SJCRH30 (cell line): ENCODE measurements around the gene SRSF10. TPM values are rescaled to one million over a fixed set of nuclear protein-coding genes. Genes with fewer than 3 reads are reported as not detected.
A peak's percentile ranks its signal among the peaks of the same experiment; 100 is the strongest.
"Not testable (repeated sequence)": the region's sequence is repeated elsewhere in the genome, so short reads cannot be mapped to it uniquely, and the experiment has no call there.

ENCODE experiments used
- DNase-seq, 2 experiments: peaks; one replicate each; pipeline ENCODE4 v3.0.0-alpha.2; 2015 to 2020
- H3K27ac ChIP-seq: fragments of 250-450 bp; sonication (Bioruptor Pico); 2 replicates; pipeline ENCODE4 v1.5.1; 2020; ENCODE audit warnings: mild to moderate bottlenecking, moderate library complexity
- H3K27me3 ChIP-seq: fragments of 250-450 bp; sonication (Bioruptor Pico); 2 replicates; pipeline ENCODE4 v1.5.1; 2020; ENCODE audit warnings: mild to moderate bottlenecking, moderate library complexity
- H3K36me3 ChIP-seq: fragments of 250-450 bp; sonication (Bioruptor Pico); 2 replicates; pipeline ENCODE4 v1.5.1; 2020; ENCODE audit warnings: mild to moderate bottlenecking, moderate library complexity
- H3K4me1 ChIP-seq: fragments of 250-450 bp; sonication (Bioruptor Pico); 2 replicates; pipeline ENCODE4 v1.5.1; 2020; ENCODE audit warnings: mild to moderate bottlenecking, moderate library complexity
- H3K4me3 ChIP-seq: fragments of 250-450 bp; sonication (Bioruptor Pico); 2 replicates; pipeline ENCODE4 v1.5.1; 2020; ENCODE audit warnings: mild to moderate bottlenecking, moderate library complexity
- H3K9me3 ChIP-seq: fragments of 250-450 bp; sonication (Bioruptor Pico); replicated peaks from 2 replicates; pipeline ENCODE4 v1.5.1; 2020; ENCODE audit warnings: mild to moderate bottlenecking, moderate library complexity
- total RNA-seq: library from RNA; depleted of rRNA; stranded (reverse); fragments of >200 nt; shearing (Covaris generic); gene quantifications from 2 replicates; pipeline ENCODE4 v1.2.3, GENCODE V29; 2014

SRSF10 gene
- total RNA-seq, 1 experiment from 2014 or later = 245 TPM

- Histone ChIP-seq H3K36me3 (no peaks in the 10 kb centered on the region), H3K9me3 (peaks cover 8% of the 10 kb centered on the region; the same call in 1 of the 2 replicates), H3K27ac (no peak overlapping the region), H3K4me3 (no peak overlapping the region), H3K27me3 (peaks cover 9% of the 10 kb centered on the region), H3K4me1 (peaks cover 39% of the 10 kb centered on the region)
- no peak for DNase-seq
Observed at GRCh38 chr1:24007079-24007478, 27.0 kb upstream of the SRSF10 start.

GRCh38 chr1:24005163-24005562 is 25.0 kb upstream of the SRSF10 start:
- Histone ChIP-seq H3K27ac (no peak overlapping the region), H3K27me3 (peaks cover 5% of the 10 kb centered on the region), H3K9me3 (peaks cover 8% of the 10 kb centered on the region; the same call in 1 of the 2 replicates), H3K4me3 (no peak overlapping the region), H3K36me3 (no peaks in the 10 kb centered on the region), H3K4me1 (peaks cover 33% of the 10 kb centered on the region)
- no peak for DNase-seq

- H3K9me3 ChIP-seq = peaks cover 8% of the 10 kb centered on the region; the same call in 1 of the 2 replicates
- no peaks in the 10 kb centered on the region for H3K36me3 ChIP-seq
- H3K27ac ChIP-seq = no peak overlapping the region
- DNase-seq = no peak
- H3K4me1 ChIP-seq = peaks cover 28% of the 10 kb centered on the region
- no peak overlapping the region for H3K4me3 ChIP-seq
- no peaks in the 10 kb centered on the region for H3K27me3 ChIP-seq
Observed at GRCh38 chr1:24004132-24004531, 24.0 kb upstream of the SRSF10 start.

GRCh38 chr1:24003331-24003972 is 23.3 kb upstream of the SRSF10 start:
- Histone ChIP-seq H3K9me3 (peaks cover 8% of the 10 kb centered on the region; the same call in 1 of the 2 replicates), H3K27me3 (no peaks in the 10 kb centered on the region), H3K36me3 (no peaks in the 10 kb centered on the region), H3K4me1 (peaks cover 21% of the 10 kb centered on the region), H3K27ac (no peak overlapping the region), H3K4me3 (no peak overlapping the region)
- peak; percentile 81 to 93 for DNase-seq

GRCh38 chr1:24002695-24003094 is 22.6 kb upstream of the SRSF10 start:
- no peaks in the 10 kb centered on the region for H3K36me3 ChIP-seq
- peaks cover 8% of the 10 kb centered on the region; the same call in 1 of the 2 replicates for H3K9me3 ChIP-seq
- no peak overlapping the region for H3K4me3 ChIP-seq
- no peaks in the 10 kb centered on the region for H3K27me3 ChIP-seq
- peaks cover 16% of the 10 kb centered on the region for H3K4me1 ChIP-seq
- no peak for DNase-seq
- H3K27ac ChIP-seq = no peak overlapping the region

- no peak overlapping the region for H3K27ac ChIP-seq
- no peaks in the 10 kb centered on the region for H3K27me3 ChIP-seq
- DNase-seq = no peak
- H3K4me1 ChIP-seq = peaks cover 15% of the 10 kb centered on the region
- H3K4me3 ChIP-seq = no peak overlapping the region
- H3K36me3 ChIP-seq = no peaks in the 10 kb centered on the region
- H3K9me3 ChIP-seq = no peaks in the 10 kb centered on the region
Observed at GRCh38 chr1:23999156-23999671, 19.1 kb upstream of the SRSF10 start.

- no peaks in the 10 kb centered on the region for H3K27me3 ChIP-seq
- H3K27ac ChIP-seq = no peak overlapping the region
- peaks cover under 1% of the 10 kb centered on the region for H3K4me1 ChIP-seq
- no peaks in the 10 kb centered on the region for H3K36me3 ChIP-seq
- H3K4me3 ChIP-seq = no peak overlapping the region
- H3K9me3 ChIP-seq = no peaks in the 10 kb centered on the region
- no peak for DNase-seq
Observed at GRCh38 chr1:23997812-23998211, 17.7 kb upstream of the SRSF10 start.

GRCh38 chr1:23996700-23997229 is 16.6 kb upstream of the SRSF10 start:
- H3K4me1 ChIP-seq = no peaks in the 10 kb centered on the region; the same call in 1 of the 2 replicates
- H3K4me3 ChIP-seq = no peak overlapping the region
- no peaks in the 10 kb centered on the region for H3K9me3 ChIP-seq
- DNase-seq = peak in 1 of 2 experiments; percentile 32
- no peak overlapping the region for H3K27ac ChIP-seq
- H3K36me3 ChIP-seq = no peaks in the 10 kb centered on the region
- no peaks in the 10 kb centered on the region for H3K27me3 ChIP-seq

GRCh38 chr1:23995431-23995837 is 15.3 kb upstream of the SRSF10 start:
- Histone ChIP-seq H3K27me3 (no peaks in the 10 kb centered on the region), H3K9me3 (no peaks in the 10 kb centered on the region)
- DNase-seq = no peak

GRCh38 chr1:23992011-23992410 is 11.9 kb upstream of the SRSF10 start:
- H3K4me1 ChIP-seq, H3K27ac ChIP-seq, DNase-seq, H3K9me3 ChIP-seq, H3K36me3 ChIP-seq, H3K4me3 ChIP-seq, H3K27me3 ChIP-seq: not testable (repeated sequence)

More at GRCh38 chr1:23995431-23995837, 15.3 kb upstream of the SRSF10 start:
- H3K36me3 ChIP-seq = no peaks in the 10 kb centered on the region
- H3K4me1 ChIP-seq = no peaks in the 10 kb centered on the region; the same call in 1 of the 2 replicates
- H3K27ac ChIP-seq = no peak overlapping the region
- H3K4me3 ChIP-seq = no peak overlapping the region

- Histone ChIP-seq H3K36me3 (no peaks in the 10 kb centered on the region), H3K9me3 (no peaks in the 10 kb centered on the region), H3K27me3 (no peaks in the 10 kb centered on the region), H3K27ac (no peak overlapping the region), H3K4me3 (no peak overlapping the region), H3K4me1 (no peaks in the 10 kb centered on the region)
- no peak for DNase-seq
Observed at GRCh38 chr1:23989263-23989662, 9.1 kb upstream of the SRSF10 start.

GRCh38 chr1:23987038-23987437 is 6.9 kb upstream of the SRSF10 start:
- DNase-seq, H3K4me3 ChIP-seq, H3K36me3 ChIP-seq, H3K27ac ChIP-seq, H3K27me3 ChIP-seq, H3K4me1 ChIP-seq, H3K9me3 ChIP-seq: not testable (repeated sequence)

- DNase-seq = peak in 1 of 2 experiments; percentile 48
- no peak overlapping the region for H3K27ac ChIP-seq
Observed at GRCh38 chr1:23984417-23985186, 4.5 kb upstream of the SRSF10 start.

GRCh38 chr1:23980728-23981070 is 572 bp upstream of the SRSF10 start:
- DNase-seq = peak; percentile 90 to 92
- H3K36me3 ChIP-seq = peaks cover 34% of the 10 kb centered on the region
- H3K9me3 ChIP-seq = no peaks in the 10 kb centered on the region
- no peaks in the 10 kb centered on the region for H3K27me3 ChIP-seq
- H3K4me3 ChIP-seq = peak overlapping the region; percentile 98
- H3K27ac ChIP-seq = peak overlapping the region; percentile 98
- peaks cover 23% of the 10 kb centered on the region for H3K4me1 ChIP-seq

More at GRCh38 chr1:23984417-23985186, 4.5 kb upstream of the SRSF10 start:
- peaks cover under 1% of the 10 kb centered on the region; the same call in 1 of the 2 replicates for H3K36me3 ChIP-seq
- H3K4me1 ChIP-seq = peaks cover 13% of the 10 kb centered on the region
- H3K9me3 ChIP-seq = no peaks in the 10 kb centered on the region
- no peaks in the 10 kb centered on the region for H3K27me3 ChIP-seq
- H3K4me3 ChIP-seq = no peak overlapping the region

GRCh38 chr1:23979387-23979880 is 693 bp downstream of the SRSF10 start:
- H3K27ac ChIP-seq = peak overlapping the region; percentile 98

More at GRCh38 chr1:23979387-23979880, 693 bp downstream of the SRSF10 start:
- H3K4me3 ChIP-seq = peak overlapping the region; percentile 98
- no peaks in the 10 kb centered on the region for H3K27me3 ChIP-seq
- DNase-seq = no peak
- H3K36me3 ChIP-seq = peaks cover 45% of the 10 kb centered on the region
- no peaks in the 10 kb centered on the region for H3K9me3 ChIP-seq
- H3K4me1 ChIP-seq = peaks cover 23% of the 10 kb centered on the region
